HG02852 (cell line): Measurements from ENCODE around the gene GSG1L2.

Experiments
- ATAC-seq: cut with Tn5 transposase; IDR thresholded peaks from one replicate; pipeline ENCODE4 v1.9.1; 2021; ENCODE audit warnings: mild to moderate bottlenecking, moderate library complexity; ENCODE audit not compliant: unreplicated experiment

The GSG1L2 gene

GRCh38 chr17:9825641-9826150 lies 3.8 kb upstream of the GSG1L2 start, which contains the start of gene GLP2R:
Gene GLP2R (plus strand): TSS chr17:9825924. CDS start chr17:9826064, 140 bp downstream.
- no peak for ATAC-seq

GRCh38 chr17:9824797-9825338 lies 3.0 kb upstream of the GSG1L2 start:
- ATAC-seq: no peak

GRCh38 chr17:9824094-9824493 lies 2.2 kb upstream of the GSG1L2 start:
- no peak for ATAC-seq

GRCh38 chr17:9820448-9820847 lies 1.4 kb downstream of the GSG1L2 start:
- no peak for ATAC-seq

GRCh38 chr17:9818760-9819159 lies 3.1 kb downstream of the GSG1L2 start:
- ATAC-seq: no peak

- ATAC-seq: no peak
These were observed 4.8 kb downstream of the GSG1L2 start for GRCh38 chr17:9817086-9817485.

- ATAC-seq: no peak
These were observed 5.4 kb downstream of the GSG1L2 start for GRCh38 chr17:9816472-9816871.

GRCh38 chr17:9814337-9814945 lies 7.4 kb downstream of the GSG1L2 start:
- no peak for ATAC-seq

- ATAC-seq: no peak
These were observed 8.7 kb downstream of the GSG1L2 start for GRCh38 chr17:9813166-9813565.

GRCh38 chr17:9811537-9811936 lies 10.3 kb downstream of the GSG1L2 start:
- no peak for ATAC-seq

- ATAC-seq: no peak
These were observed 10.8 kb downstream of the GSG1L2 start for GRCh38 chr17:9811086-9811485.

GRCh38 chr17:9810100-9810949 lies 11.6 kb downstream of the GSG1L2 start:
- ATAC-seq: no peak

- no peak for ATAC-seq
These were observed 12.5 kb downstream of the GSG1L2 start for GRCh38 chr17:9809409-9809808.

- no peak for ATAC-seq
These were observed 15.2 kb downstream of the GSG1L2 start for GRCh38 chr17:9806699-9807098.

- ATAC-seq: no peak
These were observed 16.1 kb downstream of the GSG1L2 start for GRCh38 chr17:9805769-9806168.

- no peak for ATAC-seq
These were observed 19.2 kb downstream of the GSG1L2 start for GRCh38 chr17:9802697-9803096.

GRCh38 chr17:9802294-9802693 lies 19.6 kb downstream of the GSG1L2 start:
- no peak for ATAC-seq

- ATAC-seq: no peak
These were observed 20.4 kb downstream of the GSG1L2 start for GRCh38 chr17:9801505-9801904.

- ATAC-seq: no peak
These were observed 23.2 kb downstream of the GSG1L2 start for GRCh38 chr17:9798724-9799123.

GRCh38 chr17:9798008-9798407 lies 23.9 kb downstream of the GSG1L2 start:
- ATAC-seq: no peak

GRCh38 chr17:9792181-9792840 lies 29.6 kb downstream of the GSG1L2 start:
- ATAC-seq: no peak
